ENCODE data around the gene LNPK. TPM values are rescaled to one million over a fixed set of nuclear protein-coding genes. Genes with fewer than 3 reads are reported as not detected.
A peak's percentile ranks its signal among the peaks of the same experiment; 100 is the strongest.

The LNPK gene
- total and polyA plus RNA-seq, 9 of the 15 experiments (the other 6 are each of a cell fraction or from before 2014, with no cell fraction given): 6.4 to 40.4 (median 21.3) TPM

- no peaks in the 10 kb centered on the region for H3K79me2 ChIP-seq (ENCODE audit: control insufficient read depth, insufficient read depth, low read length)
- peaks cover 0 to 9% of the 10 kb centered on the region in 2 experiments; a peak in 1 of 5 replicates for H3K4me1 ChIP-seq (replicated peaks in 1 of 2; ENCODE audit: control insufficient read depth in 2 of 2, insufficient read depth in 2 of 2, low read length in 2 of 2)
- in situ Hi-C loops (cut with MboI) (no loop called here), intact Hi-C loops (cut with micrococcal nuclease) (no loop called here)
- H4K20me1 ChIP-seq (replicated peaks; ENCODE audit: control insufficient read depth, insufficient read depth, low read length): no peaks in the 10 kb centered on the region
- H3K27ac ChIP-seq (ENCODE audit: extremely low read depth, low read depth, low read length): no peak overlapping the region
- H3K9me1 ChIP-seq (ENCODE audit: control insufficient read depth, insufficient read depth, low read length): no peaks in the 10 kb centered on the region
- peaks cover 8% of the 10 kb centered on the region; the same call in 1 of the 3 replicates for H3K36me3 ChIP-seq (ENCODE audit: control insufficient read depth, insufficient read depth, low read length)
- no TSS peak for BruUV-seq (replicated peaks)
- H3K9me3 ChIP-seq (replicated peaks; ENCODE audit: control insufficient read depth, insufficient read depth, low read depth, low read length): no peaks in the 10 kb centered on the region
- 90% methylated on average over 2 of the region's 2 CpGs for WGBS (ENCODE audit: insufficient coverage, low coverage, missing lambda C conversion rate)
- DNase-seq (ENCODE audit: extremely low read depth in 1 of 4, low spot score in 3 of 4) (no peak), FAIRE-seq (no peak), ATAC-seq (no peak)
- H2AFZ ChIP-seq (ENCODE audit: low read depth, low read length): no peak overlapping the region
- ChIA-PET CTCF (ENCODE audit: low intra/inter-chr PET ratio) (interaction anchor here (0.6 kb wide), 1 partner anchor 46 kb away, joined by 4 read pairs; no protein-coding TSS in a partner anchor), POLR2A (interaction anchor here (0.8 kb wide), 1 partner anchor 14 kb away, joined by 3 read pairs; no protein-coding TSS in a partner anchor)
- no peaks in the 10 kb centered on the region for H3K27me3 ChIP-seq (ENCODE audit: control insufficient read depth in 2 of 2, insufficient read depth in 2 of 2, low read length in 2 of 2)
- no peak overlapping the region for H3K4me2 ChIP-seq (ENCODE audit: insufficient read depth, low read length)
- H3K9ac ChIP-seq (ENCODE audit: insufficient read depth in 1 of 2, low read depth in 2 of 2, low read length in 2 of 2): no peak overlapping the region
- H3K4me3 ChIP-seq: no peak overlapping the region
- TF ChIP-seq DACH1 (IDR thresholded peaks at IDR 0.05; ENCODE audit: partially characterized antibody) (no peak), ATF3 (IDR thresholded peaks at IDR 0.05) (peak; percentile 64), ATF3 (CRISPR knock-in tag; conservative IDR thresholded peaks at IDR 0.05) (no peak), POLR2AphosphoS5 (IDR thresholded peaks at IDR 0.05; ENCODE audit: control insufficient read depth, insufficient read depth, low read depth, low read length) (no peak), FOXO4 (CRISPR knock-in tag; IDR thresholded peaks at IDR 0.05) (no peak), MLX (CRISPR knock-in tag; conservative IDR thresholded peaks at IDR 0.05) (no peak), ATF7 (IDR thresholded peaks at IDR 0.05) (peak; percentile 59), JUND (IDR thresholded peaks at IDR 0.05; ENCODE audit: borderline replicate concordance, low read depth, low read length) (peak; percentile 26; the same call in 1 of the 2 replicates), JUND (tag; IDR thresholded peaks at IDR 0.05; ENCODE audit: borderline replicate concordance, low read depth, low read length) (no peak), RAD21 (CRISPR knock-in tag; conservative IDR thresholded peaks at IDR 0.05 in 1 of 2, IDR thresholded peaks at IDR 0.05 in 1 of 2) (no peak), RREB1 (CRISPR knock-in tag; IDR thresholded peaks at IDR 0.05) (no peak)
Observed at GRCh38 chr2:175922160-175922559, 79.9 kb downstream of the LNPK start.

All from K562 (cell line).